GM12878 (cell line): ENCODE results near the gene MCEE. TPM values are rescaled to one million over a fixed set of nuclear protein-coding genes. Genes with fewer than 3 reads are reported as not detected.

ENCODE experiments used
- ATAC-seq: fragments of 200-7000 bp; cut with Tn5 transposase; 3 replicates; pipeline ENCODE4 v1.9.1; 2020; ENCODE audit warnings: mild to moderate bottlenecking, moderate library complexity
- BruUV-seq: library from RNA; stranded (reverse); fragments of 400-500 nt; replicated peaks from 2 replicates; lab custom pipeline; 2021; lab: Mats Ljungman, UMichigan
- CTCF ChIA-PET: fragments of 300-600 bp; sonication (Branson Sonifier 250); formaldehyde crosslinking; extraction: SDS; loops from one replicate; lab custom pipeline; 2021; ENCODE audit warnings: inconsistent platforms; lab: Yijun Ruan, JAX
- POLR2A ChIA-PET: fragments of 350-600 bp; formaldehyde crosslinking; extraction: SDS; loops from one replicate; lab custom pipeline; 2021; ENCODE audit warnings: inconsistent platforms; lab: Charles Lee
- RAD21 ChIA-PET: fragments of 300-600 bp; sonication (Branson Sonifier 250); formaldehyde crosslinking; loops from one replicate; lab custom pipeline; 2023; ENCODE audit warnings: antibody characterized with exemption; ENCODE audit not compliant: unreplicated experiment; lab: Charles Lee
- SMC1A ChIA-PET: fragments of 300-600 bp; sonication (Branson Sonifier 250); formaldehyde crosslinking; loops from one replicate; lab custom pipeline; 2023; ENCODE audit not compliant: unreplicated experiment, uncharacterized antibody; lab: Charles Lee
- DNase-seq: peaks from one replicate; pipeline ENCODE4 v3.0.0-alpha.2; 2011; ENCODE audit warnings: low read depth, low spot score
- FAIRE-seq: peaks from 3 replicates; lab custom pipeline; 2011; peaks lifted over from hg19 to GRCh38; lab: Jason Lieb, UNC
- H2AFZ ChIP-seq: 2 replicates; pipeline ENCODE4 v1.6.0; 2011; ENCODE audit warnings: low read depth, low read length, control low read depth; ENCODE audit not compliant: control insufficient read depth
- H3K27ac ChIP-seq: 2 replicates; pipeline ENCODE4 v1.5.1; 2011; ENCODE audit warnings: control low read depth; ENCODE audit not compliant: control insufficient read depth, insufficient read depth
- H3K27me3 ChIP-seq, 2 experiments: replicated peaks in 1 of 2; 2 replicates each; pipeline versions ENCODE4 v1.6.0 to v1.6.1; 2011; ENCODE audit warnings: low read length in 1 of 2; ENCODE audit not compliant: control insufficient read depth in 2 of 2, insufficient read depth in 2 of 2
- H3K36me3 ChIP-seq, 2 experiments: 2 replicates each; pipeline ENCODE4 v1.5.1; 2011; ENCODE audit warnings: low read length in 1 of 2; ENCODE audit not compliant: control insufficient read depth in 2 of 2, insufficient read depth in 2 of 2
- H3K4me1 ChIP-seq: 2 replicates; pipeline ENCODE4 v1.6.1; 2011; ENCODE audit warnings: mild to moderate bottlenecking, low read length, moderate library complexity, mixed read lengths; ENCODE audit not compliant: control insufficient read depth, insufficient read depth
- H3K4me2 ChIP-seq: 2 replicates; pipeline ENCODE4 v1.6.0; 2011; ENCODE audit warnings: control low read depth; ENCODE audit not compliant: control insufficient read depth, insufficient read depth
- H3K4me3 ChIP-seq: fragments of 200-600 bp; sonication (generic); 2 replicates; pipeline ENCODE4 v1.5.1; 2016
- H3K79me2 ChIP-seq: 2 replicates; pipeline ENCODE4 v1.6.0; 2011; ENCODE audit warnings: low read length; ENCODE audit not compliant: control insufficient read depth, insufficient read depth
- H3K9ac ChIP-seq: 2 replicates; pipeline ENCODE4 v1.8.0; 2011; ENCODE audit warnings: low read length, control low read depth, mixed read lengths; ENCODE audit not compliant: control insufficient read depth, insufficient read depth
- H3K9me3 ChIP-seq: replicated peaks from 3 replicates; pipeline ENCODE4 v1.5.1; 2011; ENCODE audit warnings: mild to moderate bottlenecking, low read length; ENCODE audit not compliant: control insufficient read depth, insufficient read depth
- H4K20me1 ChIP-seq: 2 replicates; pipeline ENCODE4 v1.6.0; 2011; ENCODE audit not compliant: control insufficient read depth, insufficient read depth
- ELK1 ChIP-seq: IDR thresholded peaks from 2 replicates; pipeline ENCODE4 v1.6.1; 2012; ENCODE audit warnings: low read depth, low read length, improper control_type of control experiment
- MEF2A ChIP-seq: IDR thresholded peaks from 2 replicates; pipeline ENCODE4 v1.6.1; 2011; ENCODE audit warnings: low read depth, mild to moderate bottlenecking, low read length, moderate library complexity; ENCODE audit not compliant: insufficient read depth
- MLLT1 ChIP-seq: fragments of 450-650 bp; IDR thresholded peaks from 2 replicates; pipeline ENCODE4 v1.6.1; 2016; ENCODE audit warnings: mild to moderate bottlenecking
- STAT1 ChIP-seq: fragments of 450-650 bp; conservative IDR thresholded peaks from 2 replicates; pipeline ENCODE4 v1.6.1; 2014; ENCODE audit warnings: antibody characterized with exemption, mild to moderate bottlenecking
- ZNF274 ChIP-seq: IDR thresholded peaks from one replicate; pipeline ENCODE4 v1.8.0; 2011; ENCODE audit not compliant: insufficient read length, insufficient read depth
- WGBS: methylation state at CpG from one replicate; pipeline ENCODE4 v1.1.6; 2016; ENCODE audit warnings: low lambda C conversion rate; ENCODE audit not compliant: insufficient replicate concordance, insufficient coverage; ENCODE audit errors: missing lambda C conversion rate; 5-methylcytosine and 5-hydroxymethylcytosine counted together
- in situ Hi-C: fragments of 300-500 bp; cut with MboI; formaldehyde crosslinking; loops from 9 replicates; pipeline ENCODE4 v1.14.3; 2018; ENCODE audit warnings: mixed read lengths
- intact Hi-C: fragments of 100-400 bp; cut with micrococcal nuclease; formaldehyde crosslinking; loops from one replicate; pipeline ENCODE4 v1.14.2; 2022; ENCODE audit not compliant: unreplicated experiment
- polyA plus RNA-seq, 11 experiments: library from polyadenylated mRNA; depleted of rRNA in 4 of 11; unstranded in 6 of 11; stranded (reverse) in 5 of 11; fragments of >200 nt; fragmentation: Nextera tagmentation in 4 of 11; fragmentation: Illumina TruSeq in 1 of 11; extraction: Ambion mirVana in 4 of 11; extraction: Trizol in 1 of 11; gene quantifications; 1 replicate in 1 of 11; 2 replicates in 10 of 11; pipeline versions ENCODE4 v1.2.1 to v1.2.3, GENCODE V29; 2011 to 2016; ENCODE audit warnings: inconsistent platforms in 2 of 11, missing spikeins in 2 of 11, low read depth in 1 of 11
- total RNA-seq, 4 experiments: library from RNA; depleted of rRNA in 3 of 4; stranded (reverse); fragments of >200 nt in 3 of 4; fragmentation: Illumina TruSeq in 1 of 4; extraction: Trizol in 1 of 4; gene quantifications; 2 replicates each; pipeline versions ENCODE4 v1.2.1 to v1.2.3, GENCODE V29; 2013 to 2021

The MCEE gene
- total and polyA plus RNA-seq, 10 of the 15 experiments (the other 5 are each of a cell fraction or from before 2014, with no cell fraction given) = 17.3 to 63.4 (median 20.9) TPM

GRCh38 chr2:71101656-71102055, 28.4 kb downstream of the MCEE start:
- SMC1A ChIA-PET = interaction anchor here (1.0 to 3.3 kb wide), 8 partner anchors 9 to 179 kb away, joined by 4 to 31 read pairs (median 6); partner anchors contain the start of genes MCEE and MPHOSPH10
- Histone ChIP-seq H3K9me3 (no peaks in the 10 kb centered on the region; the same call in 2 of the 3 replicates), H3K36me3 (no peaks in the 10 kb centered on the region), H3K4me2 (no peak overlapping the region), H2AFZ (no peak overlapping the region), H3K4me3 (no peak overlapping the region), H3K27ac (no peak overlapping the region), H4K20me1 (no peaks in the 10 kb centered on the region), H3K79me2 (no peaks in the 10 kb centered on the region), H3K9ac (no peak overlapping the region), H3K4me1 (no peaks in the 10 kb centered on the region), H3K27me3 (no peaks in the 10 kb centered on the region)
- no peak for FAIRE-seq
- in situ Hi-C loops (no loop called here), intact Hi-C loops (loop anchor here (2.0 kb wide), 1 partner anchor 53 kb away; no protein-coding TSS in a partner anchor)
- ATAC-seq = no peak
- no peak for DNase-seq
- CTCF ChIA-PET = interaction anchor here (0.6 to 5.3 kb wide), 17 partner anchors 9 to 358 kb away, joined by 3 to 58 read pairs (median 13); partner anchors contain the start of genes MCEE and MPHOSPH10
- POLR2A ChIA-PET = interaction anchor here (1.0 to 2.3 kb wide), 3 partner anchors 25 to 30 kb away, joined by 3 to 11 read pairs (median 4); no protein-coding TSS in a partner anchor
- 0% methylated on average over 2 of the region's 2 CpGs for WGBS
- no peak for TF ChIP-seq MEF2A
- no peak for TF ChIP-seq STAT1
- no peak for TF ChIP-seq ZNF274
- TF ChIP-seq ELK1 = no peak
- TF ChIP-seq MLLT1 = no peak
- no TSS peak for BruUV-seq
- RAD21 ChIA-PET = interaction anchor here (1.6 to 3.6 kb wide), 3 partner anchors 29 to 53 kb away, joined by 7 to 31 read pairs (median 26); partner anchors contain the start of gene MPHOSPH10
